GM21367 (cell line): Measurements from ENCODE around the gene NOTCH2NLA.
"Not testable (repeated sequence)": the region's sequence is repeated elsewhere in the genome, so short reads cannot be mapped to it uniquely, and the experiment has no call there.

Experiments
- ATAC-seq: cut with Tn5 transposase; IDR thresholded peaks from one replicate; pipeline ENCODE4 v1.9.1; 2021; ENCODE audit not compliant: unreplicated experiment

NOTCH2NLA gene

GRCh38 chr1:146228710-146229477, at the start of gene NOTCH2NLA:
NOTCH2NLA (minus strand) TSS chr1:146229021; CDS start chr1:146189337, 39,684 bp downstream.
- not testable (repeated sequence) for ATAC-seq

DNA sequence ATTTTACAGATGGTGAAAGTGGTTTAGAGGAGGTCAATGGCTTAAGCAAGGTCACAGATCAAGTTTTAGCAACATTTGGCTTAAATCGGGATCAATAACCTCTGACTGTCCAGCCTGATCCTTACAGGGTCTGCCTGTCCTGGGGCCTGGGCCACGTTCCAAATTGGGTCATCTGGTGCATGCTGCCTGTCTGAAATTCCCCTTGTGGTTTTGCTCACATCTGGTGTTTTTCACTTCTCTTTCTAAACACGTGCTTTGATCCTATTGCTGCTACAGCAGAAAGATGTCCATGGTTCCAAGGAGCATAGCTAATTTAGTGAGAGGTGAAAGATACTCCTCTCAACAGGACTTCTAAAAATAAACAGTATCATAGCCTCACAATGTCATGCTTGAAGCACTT, 49.5 kb upstream of the NOTCH2NLA start:
- ATAC-seq: peak; percentile 59

DNA sequence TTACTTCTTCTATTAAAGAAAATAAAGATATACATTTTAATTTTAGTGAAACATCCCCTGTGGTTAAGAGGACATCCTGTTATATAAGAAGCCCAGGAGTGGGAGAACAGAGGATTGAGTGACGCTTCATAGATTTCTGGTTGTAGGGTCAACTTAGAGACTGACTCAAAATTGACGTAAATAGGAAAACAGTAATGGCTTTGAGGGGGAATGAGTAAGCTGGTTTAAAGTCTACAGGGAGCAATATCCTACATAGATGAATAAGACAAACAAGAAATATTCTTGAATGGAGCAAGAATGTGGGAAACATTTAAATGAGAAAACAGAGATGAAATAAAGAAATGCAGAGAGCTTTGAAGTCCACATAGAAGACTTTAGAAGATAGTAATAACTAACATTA, 48.3 kb upstream of the NOTCH2NLA start:
- ATAC-seq: not testable (repeated sequence)

DNA sequence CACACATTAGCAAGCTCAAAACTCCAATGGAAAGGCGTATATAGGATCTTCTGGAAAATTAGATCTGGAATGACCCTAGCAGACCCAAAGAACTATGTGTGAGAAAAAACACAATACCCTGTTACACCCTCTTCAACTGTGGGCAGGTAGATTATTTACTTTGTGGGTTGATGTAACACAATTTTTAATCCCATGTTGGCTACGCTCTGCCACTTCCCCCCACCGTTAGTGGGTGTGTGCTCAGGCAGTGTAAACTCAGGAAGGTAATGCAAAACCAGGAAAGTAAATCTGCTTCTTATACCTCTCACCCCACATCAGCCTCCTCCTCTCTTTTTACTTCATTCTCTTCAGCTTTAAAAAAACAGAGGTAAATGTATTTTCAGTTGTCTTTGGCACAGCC, 45.3 kb upstream of the NOTCH2NLA start:
- ATAC-seq: not testable (repeated sequence)

GRCh38 chr1:146273194-146273593, 44.4 kb upstream of the NOTCH2NLA start:
- not testable (repeated sequence) for ATAC-seq

DNA sequence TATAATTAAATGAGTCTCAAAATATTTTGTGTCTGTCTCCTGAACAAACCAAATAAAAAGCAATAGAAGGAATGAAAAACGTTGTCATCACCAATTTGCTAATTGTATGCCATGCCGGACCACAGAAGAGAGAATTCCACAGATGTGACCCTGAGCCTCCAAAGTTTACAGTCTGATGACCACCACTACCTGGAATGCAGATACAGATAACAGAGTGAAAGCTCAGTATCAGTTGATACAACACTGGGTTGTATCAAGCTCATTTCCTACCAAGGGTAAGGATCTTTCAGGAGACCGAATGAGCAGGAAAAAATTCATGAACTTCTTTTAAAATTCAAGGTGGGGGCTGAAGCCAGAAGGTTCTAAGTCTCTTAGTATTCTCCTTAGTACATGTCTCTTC, 43.9 kb upstream of the NOTCH2NLA start:
- ATAC-seq: not testable (repeated sequence)

- ATAC-seq: not testable (repeated sequence)
Observed at GRCh38 chr1:146271977-146272376, 43.2 kb upstream of the NOTCH2NLA start.

DNA sequence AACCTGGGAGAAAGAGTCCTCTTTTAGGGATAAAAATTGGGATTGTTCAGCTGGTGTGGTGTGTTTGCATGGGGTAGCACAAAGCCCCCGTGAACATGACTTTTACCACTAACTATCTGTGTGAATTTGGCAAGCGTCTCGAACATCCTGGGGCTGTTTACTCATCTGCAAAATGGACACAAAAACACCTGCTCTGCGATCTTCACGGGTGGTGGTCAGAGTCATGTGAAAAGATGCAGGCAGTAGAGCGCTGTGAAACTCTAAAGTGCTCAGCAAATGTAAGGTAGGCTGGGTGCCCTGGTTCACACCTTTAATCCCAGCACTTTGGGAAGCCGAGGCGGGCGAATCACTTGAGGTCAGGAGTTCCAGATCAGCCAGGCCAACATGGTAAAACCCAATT, 41.3 kb upstream of the NOTCH2NLA start:
- not testable (repeated sequence) for ATAC-seq

DNA sequence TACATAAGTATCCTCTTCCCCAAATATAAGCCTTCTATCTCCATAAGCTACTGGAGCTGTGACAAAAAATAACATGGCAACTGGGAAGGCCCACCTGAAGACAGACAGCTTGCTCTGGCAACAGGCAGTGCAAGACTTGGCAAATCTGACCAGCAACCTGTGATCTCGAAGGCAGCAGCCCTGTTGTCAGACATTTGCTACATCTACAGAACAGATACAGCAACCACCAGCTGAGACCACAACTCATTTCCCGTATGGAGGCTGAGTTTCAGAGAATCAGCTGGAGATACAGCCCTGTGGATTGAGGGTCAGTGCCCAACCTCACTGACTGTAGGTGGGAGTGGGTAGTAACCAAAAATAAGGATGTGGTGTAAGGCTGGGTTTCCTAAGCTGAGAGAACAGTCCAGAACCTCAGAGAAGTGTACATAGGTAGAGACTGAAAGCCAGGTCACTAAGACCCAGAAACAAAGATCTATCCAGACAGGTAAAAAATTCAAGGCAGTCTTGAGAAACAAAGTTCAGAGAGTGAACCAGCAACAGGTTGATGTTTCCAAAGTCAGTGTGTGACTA, 37.4 kb upstream of the NOTCH2NLA start:
- not testable (repeated sequence) for ATAC-seq

- not testable (repeated sequence) for ATAC-seq
Observed at GRCh38 chr1:146264761-146265160, 35.9 kb upstream of the NOTCH2NLA start.

GRCh38 chr1:146260006-146260730, 31.3 kb upstream of the NOTCH2NLA start:
- ATAC-seq: not testable (repeated sequence)

GRCh38 chr1:146257992-146258552, 29.3 kb upstream of the NOTCH2NLA start:
- not testable (repeated sequence) for ATAC-seq

DNA sequence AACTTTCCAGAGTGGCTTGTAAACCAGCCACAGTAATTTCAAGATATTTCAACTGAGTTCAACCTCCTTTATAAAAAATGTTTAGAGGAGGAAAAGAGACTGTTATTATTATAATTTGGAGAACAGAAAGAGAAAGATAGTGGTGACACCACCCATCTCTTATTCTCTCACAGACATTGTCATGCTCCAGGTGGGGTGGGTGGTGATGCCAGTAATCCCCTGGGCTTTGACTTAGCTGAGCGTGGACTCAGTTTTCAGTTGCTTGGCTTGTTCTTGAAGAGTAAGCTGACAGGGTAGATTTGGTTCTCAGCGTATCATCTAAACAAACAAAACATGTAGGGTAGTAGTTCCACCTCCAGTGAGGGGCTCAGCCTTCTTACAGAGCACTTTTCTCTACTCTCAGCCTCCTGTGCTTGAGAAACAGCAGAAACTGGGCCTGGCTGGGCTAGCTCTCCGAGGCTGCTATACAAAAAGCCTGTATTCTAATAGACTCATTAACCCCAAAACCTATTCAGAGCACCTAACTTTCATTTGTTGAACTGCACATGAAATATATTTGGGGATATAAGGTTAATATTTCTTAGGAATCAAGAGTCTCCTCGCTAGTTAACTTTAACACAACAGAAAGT, 25.9 kb upstream of the NOTCH2NLA start:
- not testable (repeated sequence) for ATAC-seq

GRCh38 chr1:146253249-146253855, 24.5 kb upstream of the NOTCH2NLA start:
- ATAC-seq: not testable (repeated sequence)

- ATAC-seq: not testable (repeated sequence)
Observed at GRCh38 chr1:146251523-146251922, 22.7 kb upstream of the NOTCH2NLA start.

- ATAC-seq: not testable (repeated sequence)
Observed at GRCh38 chr1:146248643-146249042, 19.8 kb upstream of the NOTCH2NLA start.

DNA sequence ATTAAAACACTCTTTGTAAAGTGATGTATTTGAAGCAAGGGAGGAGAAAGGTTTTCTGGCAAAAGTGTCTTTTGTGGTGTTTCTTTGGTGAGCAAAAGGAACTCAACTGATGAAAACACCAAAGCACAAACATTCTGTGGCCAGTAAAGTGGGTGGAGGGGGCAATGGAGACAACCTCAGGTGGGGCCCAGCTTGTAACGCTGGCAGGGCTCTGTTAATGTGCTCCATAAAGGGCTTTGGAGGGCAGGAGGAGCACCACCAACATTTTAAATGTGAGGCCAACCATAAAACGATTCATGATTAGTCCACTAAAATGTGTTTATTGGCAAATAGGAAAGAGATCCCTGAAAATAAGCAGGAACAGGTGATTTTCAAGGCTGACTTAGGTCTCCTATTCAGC, 7.8 kb upstream of the NOTCH2NLA start:
- ATAC-seq: not testable (repeated sequence)

DNA sequence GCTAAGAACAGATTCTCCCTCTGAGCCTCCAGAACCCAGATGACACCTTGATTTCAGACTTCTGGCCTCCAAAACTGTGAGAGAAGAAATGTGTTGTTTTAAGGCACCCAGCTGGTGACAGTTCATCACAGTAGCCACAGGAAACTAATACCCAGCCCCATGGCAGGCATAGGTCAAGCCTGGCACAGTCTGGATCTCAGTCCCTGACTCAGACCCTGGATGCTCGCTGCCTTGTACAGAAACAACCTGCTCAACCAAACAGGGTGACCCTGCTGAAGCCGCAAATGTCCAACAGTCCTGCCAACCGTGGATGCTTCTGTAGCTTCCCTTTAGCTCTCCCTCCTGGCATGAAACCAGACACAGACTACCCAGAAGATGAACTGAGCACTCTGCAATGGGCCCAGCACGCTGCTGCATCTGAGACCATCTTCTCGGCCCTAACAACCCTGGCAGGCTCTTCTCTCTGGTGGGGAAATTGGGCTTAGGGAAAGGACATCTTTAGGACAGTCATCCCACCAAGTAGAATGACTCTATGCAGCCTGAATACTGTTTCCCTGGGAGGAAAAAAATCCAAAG, 7.3 kb upstream of the NOTCH2NLA start:
- not testable (repeated sequence) for ATAC-seq

- not testable (repeated sequence) for ATAC-seq
Observed at GRCh38 chr1:146228144-146228682, 608 bp downstream of the NOTCH2NLA start.

DNA sequence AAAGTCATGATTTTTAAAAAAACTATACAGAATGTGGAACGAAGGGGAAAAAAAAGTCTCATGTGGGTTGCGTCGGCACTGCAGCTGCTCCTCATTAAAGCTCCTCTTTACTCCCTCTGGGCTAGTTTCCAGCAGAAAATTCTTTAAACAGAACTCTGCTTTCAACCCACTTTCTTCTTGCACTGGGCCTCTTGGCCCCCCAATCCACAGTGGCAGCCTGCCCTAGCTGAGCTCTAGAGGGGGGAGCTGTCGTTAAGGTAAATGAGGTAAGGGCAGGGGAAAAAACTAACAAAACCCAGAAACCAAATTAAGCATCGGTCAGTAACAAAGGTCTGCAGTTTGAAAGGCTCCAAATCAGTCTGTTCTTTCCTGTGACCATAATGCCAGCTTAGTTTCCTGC, 54.3 kb downstream of the NOTCH2NLA start:
- ATAC-seq: not testable (repeated sequence)
